GM12872 (cell line): ENCODE data around the gene RBM19.

Experiments
- CTCF ChIP-seq: IDR thresholded peaks from 3 replicates; pipeline ENCODE4 v1.5.1; 2011; ENCODE audit warnings: low read depth, mild to moderate bottlenecking, low read length, moderate library complexity; ENCODE audit not compliant: insufficient read depth

RBM19 gene

GRCh38 chr12:113965951-113966797 lies at the start of gene RBM19:
Gene RBM19, minus strand, starts transcription at chr12:113966325. Its CDS starts 98 bp downstream, at chr12:113966227.
- TF ChIP-seq CTCF: peak; percentile 86

GRCh38 chr12:114015851-114016250 lies 49.7 kb upstream of the RBM19 start:
- TF ChIP-seq CTCF: no peak

GRCh38 chr12:114013575-114014345 lies 47.6 kb upstream of the RBM19 start:
- no peak for TF ChIP-seq CTCF

- no peak for TF ChIP-seq CTCF
Measured at GRCh38 chr12:114012744-114013431, 46.8 kb upstream of the RBM19 start.

GRCh38 chr12:114011711-114012110 lies 45.6 kb upstream of the RBM19 start:
- TF ChIP-seq CTCF: no peak

GRCh38 chr12:114006482-114007425 lies 40.6 kb upstream of the RBM19 start:
- TF ChIP-seq CTCF: peak; percentile 22; the same call in 1 of the 3 replicates
